SJSA1 (cell line): ENCODE data around the gene TRAP1. TPM values are rescaled to one million over a fixed set of nuclear protein-coding genes. Genes with fewer than 3 reads are reported as not detected.
"Not testable (repeated sequence)": the region's sequence is repeated elsewhere in the genome, so short reads cannot be mapped to it uniquely, and the experiment has no call there.

Experiments
- DNase-seq, 2 experiments: peaks; one replicate each; pipeline ENCODE4 v3.0.0-alpha.2; 2015 to 2020; ENCODE audit warnings: low spot score in 2 of 2, low read depth in 1 of 2
- H3K27ac ChIP-seq: fragments of 250-450 bp; sonication (Bioruptor Pico); 2 replicates; pipeline ENCODE4 v1.5.1; 2020; ENCODE audit warnings: mild to moderate bottlenecking, moderate library complexity
- H3K27me3 ChIP-seq: fragments of 250-450 bp; sonication (Bioruptor Pico); replicated peaks from 2 replicates; pipeline ENCODE4 v1.5.1; 2020; ENCODE audit warnings: mild to moderate bottlenecking, moderate library complexity
- H3K36me3 ChIP-seq: fragments of 250-450 bp; sonication (Bioruptor Pico); 2 replicates; pipeline ENCODE4 v1.5.1; 2020; ENCODE audit warnings: mild to moderate bottlenecking
- H3K4me1 ChIP-seq: fragments of 250-450 bp; sonication (Bioruptor Pico); replicated peaks from 2 replicates; pipeline ENCODE4 v1.6.1; 2021; ENCODE audit warnings: mild to moderate bottlenecking
- H3K4me3 ChIP-seq: fragments of 250-450 bp; sonication (Bioruptor Pico); 2 replicates; pipeline ENCODE4 v1.5.1; 2020; ENCODE audit warnings: mild to moderate bottlenecking
- H3K9me3 ChIP-seq: fragments of 250-450 bp; sonication (Bioruptor Pico); replicated peaks from 2 replicates; pipeline ENCODE4 v1.5.1; 2020; ENCODE audit warnings: mild to moderate bottlenecking
- total RNA-seq: library from RNA; depleted of rRNA; stranded (reverse); fragments of >200 nt; shearing (Covaris generic); gene quantifications from 2 replicates; pipeline ENCODE4 v1.2.3, GENCODE V29; 2014; rRNA removed

The TRAP1 gene
- total RNA-seq, 1 experiment from 2014 or later: 50.7 TPM

DNA sequence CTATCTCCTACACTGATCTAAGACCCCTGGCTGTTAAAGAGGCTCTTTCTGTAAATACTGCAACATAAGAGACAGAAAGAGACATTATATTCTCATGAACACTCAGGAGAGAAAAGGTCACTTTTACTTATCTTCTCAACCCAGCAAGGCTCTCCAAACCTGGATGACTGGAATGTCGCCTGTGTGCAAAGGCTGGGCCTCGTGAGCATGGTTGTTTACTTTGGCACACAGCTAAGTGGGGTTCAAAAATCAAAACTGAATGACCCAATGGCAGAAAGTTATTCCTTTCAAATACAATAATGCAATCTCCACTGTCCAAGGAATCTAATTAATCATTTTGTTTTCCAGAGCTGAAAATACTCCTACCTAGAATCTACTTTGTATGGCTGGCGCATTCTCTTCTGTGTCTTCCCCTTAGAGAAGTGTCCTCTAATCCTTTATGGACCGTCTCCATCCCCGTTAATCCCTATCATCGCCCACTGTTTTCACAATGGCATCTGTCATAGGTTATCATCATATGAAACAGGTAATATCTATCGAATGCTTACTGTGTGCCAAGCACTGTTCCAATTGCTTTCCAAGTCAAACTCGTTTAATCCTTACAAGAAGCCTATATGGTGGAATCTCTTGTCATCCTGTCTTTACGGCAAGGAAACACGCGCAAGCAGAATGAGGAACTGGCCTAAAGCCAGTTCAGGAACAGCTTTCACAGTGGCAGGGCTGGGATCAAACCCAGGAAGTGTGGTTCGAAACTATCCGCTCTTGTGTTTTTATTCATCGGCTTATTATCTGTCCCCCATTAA is 107.2 kb downstream of the TRAP1 start:
- peaks cover 7% of the 10 kb centered on the region for H3K4me1 ChIP-seq
- peak overlapping the region; percentile 87 for H3K4me3 ChIP-seq
- H3K27me3 ChIP-seq: no peaks in the 10 kb centered on the region
- H3K9me3 ChIP-seq: no peaks in the 10 kb centered on the region
- DNase-seq: no peak
- H3K27ac ChIP-seq: no peak overlapping the region
- peaks cover 26% of the 10 kb centered on the region for H3K36me3 ChIP-seq

DNA sequence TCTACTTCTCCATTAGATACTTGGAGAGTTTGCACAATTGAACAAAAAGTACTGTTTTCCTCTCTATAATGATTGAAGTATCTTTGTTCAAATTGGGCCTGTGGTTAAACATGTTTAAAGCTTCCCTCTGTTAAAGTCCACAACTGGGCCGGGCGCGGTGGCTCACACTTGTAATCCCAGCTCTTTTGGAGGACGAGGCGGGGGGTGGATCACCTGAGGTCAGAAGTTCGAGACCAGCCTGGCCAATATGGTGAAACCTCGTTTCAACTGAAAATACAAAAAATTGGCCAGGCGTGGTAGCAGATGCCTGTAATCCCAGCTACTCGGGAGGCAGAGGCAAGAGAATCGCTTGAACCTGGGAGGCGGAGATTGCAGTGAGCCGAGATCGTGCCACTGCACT is 108.3 kb downstream of the TRAP1 start:
- DNase-seq, H3K27ac ChIP-seq, H3K4me1 ChIP-seq: not testable (repeated sequence)

GRCh38 chr16:3608069-3608468 is 109.3 kb downstream of the TRAP1 start:
- Histone ChIP-seq H3K36me3 (peaks cover 28% of the 10 kb centered on the region), H3K27me3 (no peaks in the 10 kb centered on the region), H3K4me3 (no peak overlapping the region), H3K9me3 (no peaks in the 10 kb centered on the region), H3K4me1 (peaks cover 7% of the 10 kb centered on the region), H3K27ac (no peak overlapping the region)
- no peak for DNase-seq

More for the DNA sequence above, 108.3 kb downstream of the TRAP1 start:
- H3K9me3 ChIP-seq, H3K4me3 ChIP-seq, H3K27me3 ChIP-seq: not testable (repeated sequence)
- H3K36me3 ChIP-seq: peaks cover 29% of the 10 kb centered on the region

Other genes with a start within 250 kb of the TRAP1 start
- gene C16orf90, start 222.0 kb downstream of the TRAP1 start, total RNA-seq: not detected in 2 replicates
- gene CLUAP1, start 216.5 kb downstream of the TRAP1 start, total RNA-seq: 17.4 and 37.6 TPM in 2 replicates
- not detected in 2 replicates for gene NLRC3, start 140.1 kb downstream of the TRAP1 start, total RNA-seq
- 3.5 and 6.0 TPM in 2 replicates for gene SLX4, start 105.9 kb downstream of the TRAP1 start, total RNA-seq
- gene DNASE1, start 62.8 kb downstream of the TRAP1 start, total RNA-seq: 9.9 and 12.9 TPM in 2 replicates
- 6.4 and 16.8 TPM in 2 replicates for gene CREBBP, start 163.2 kb upstream of the TRAP1 start, total RNA-seq